Measurements from ENCODE around the gene FOCAD. TPM values are rescaled to one million over a fixed set of nuclear protein-coding genes. Genes with fewer than 3 reads are reported as not detected.
A peak's percentile ranks its signal among the peaks of the same experiment; 100 is the strongest.
"Not testable (repeated sequence)": the region's sequence is repeated elsewhere in the genome, so short reads cannot be mapped to it uniquely, and the experiment has no call there.

Gene FOCAD
- total RNA-seq, 2 experiments from 2014 or later = 37.3 to 42.8 TPM

DNA sequence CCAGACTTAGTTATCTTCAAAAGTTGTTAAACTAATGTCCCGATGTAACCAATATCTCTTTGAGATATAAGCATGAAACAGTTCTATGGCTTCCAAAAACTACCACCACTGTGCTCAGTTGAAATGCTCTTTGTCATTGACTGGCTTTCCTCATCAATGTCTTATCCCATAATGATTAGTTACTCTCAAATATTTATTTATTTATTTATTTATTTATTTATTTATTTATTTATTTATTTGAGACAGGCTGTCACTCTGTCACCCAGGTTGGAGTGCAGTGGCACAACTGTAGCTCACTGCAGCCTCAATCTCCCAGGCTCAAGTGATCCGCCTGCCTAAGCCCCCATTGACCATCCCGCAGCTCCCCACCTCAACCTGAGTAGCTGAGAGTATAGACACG is 33.7 kb upstream of the FOCAD start:
- Mint-ChIP-seq H3K27me3 (peaks cover 5% of the 10 kb centered on the region), H3K27ac (no peak overlapping the region), H3K4me3 (no peak overlapping the region), H3K4me1 (ENCODE audit: low read depth) (no peaks in the 10 kb centered on the region), H3K36me3 (ENCODE audit: low read depth) (no peaks in the 10 kb centered on the region), H3K9me3 (no peaks in the 10 kb centered on the region)
- DNase-seq (no peak), ATAC-seq (no peak)
- TF ChIP-seq CTCF (IDR thresholded peaks at IDR 0.05) = no peak
- intact Hi-C loops (cut with micrococcal nuclease) = no loop called here
- POLR2A ChIA-PET = no interaction called here
- CTCF ChIA-PET = interaction anchor here (1.3 kb wide), 1 partner anchor 10 kb away, joined by 3 read pairs; no protein-coding TSS in a partner anchor

DNA sequence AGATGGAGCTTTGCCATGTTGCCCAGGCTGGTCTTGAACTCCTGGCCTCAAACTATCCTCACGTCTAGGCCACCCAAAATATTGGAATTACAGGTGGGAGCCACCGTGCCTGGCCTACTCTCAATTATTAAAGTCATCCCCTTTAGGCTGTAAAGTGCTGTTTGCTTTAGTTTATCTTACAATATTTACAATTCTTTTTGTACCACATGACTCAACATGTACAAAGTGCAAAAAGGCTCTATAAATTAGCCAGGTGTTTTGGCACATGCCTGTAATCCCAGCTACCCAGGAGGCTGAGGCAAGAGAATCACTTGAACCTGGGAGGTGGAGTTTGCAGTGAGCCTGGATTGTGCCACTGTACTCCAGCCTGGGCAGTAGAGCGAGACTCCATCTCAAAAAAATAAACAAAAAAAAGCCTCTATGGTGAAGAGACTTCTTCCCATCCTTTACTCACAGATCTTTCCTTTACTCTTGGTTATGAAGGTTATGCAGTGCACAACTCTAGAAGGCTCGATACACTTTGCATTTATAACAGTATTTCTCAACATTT is 33.2 kb upstream of the FOCAD start:
- DNase-seq = no peak
- CTCF ChIA-PET = interaction anchor here (1.3 to 1.5 kb wide), 2 partner anchors 10 to 26 kb away, joined by 3 to 4 read pairs; no protein-coding TSS in a partner anchor
- H3K4me3 Mint-ChIP-seq = no peak overlapping the region
- no peaks in the 10 kb centered on the region for H3K36me3 Mint-ChIP-seq (ENCODE audit: low read depth)
- H3K4me1 Mint-ChIP-seq (ENCODE audit: low read depth) = no peaks in the 10 kb centered on the region
- H3K9me3 Mint-ChIP-seq = no peaks in the 10 kb centered on the region
- intact Hi-C loops (cut with micrococcal nuclease) = no loop called here
- H3K27ac Mint-ChIP-seq = no peak overlapping the region
- TF ChIP-seq CTCF (IDR thresholded peaks at IDR 0.05) = no peak
- POLR2A ChIA-PET = no interaction called here
- ATAC-seq = no peak
- peaks cover 5% of the 10 kb centered on the region for H3K27me3 Mint-ChIP-seq

- Mint-ChIP-seq H3K4me1 (ENCODE audit: low read depth) (no peaks in the 10 kb centered on the region), H3K4me3 (no peak overlapping the region), H3K27ac (no peak overlapping the region), H3K36me3 (ENCODE audit: low read depth) (no peaks in the 10 kb centered on the region), H3K27me3 (peaks cover 3% of the 10 kb centered on the region), H3K9me3 (no peaks in the 10 kb centered on the region)
- ChIA-PET CTCF (interaction anchor here (1.5 kb wide), 1 partner anchor 27 kb away, joined by 4 read pairs; no protein-coding TSS in a partner anchor), POLR2A (interaction anchor here (1.0 kb wide), 1 partner anchor 32 kb away, joined by 3 read pairs; the partner anchor contains the start of gene FOCAD)
- no peak for TF ChIP-seq CTCF (IDR thresholded peaks at IDR 0.05)
- DNase-seq (no peak), ATAC-seq (no peak)
- intact Hi-C loops (cut with micrococcal nuclease) = no loop called here
These were observed 32.1 kb upstream of the FOCAD start for GRCh38 chr9:20651939-20652338.

DNA sequence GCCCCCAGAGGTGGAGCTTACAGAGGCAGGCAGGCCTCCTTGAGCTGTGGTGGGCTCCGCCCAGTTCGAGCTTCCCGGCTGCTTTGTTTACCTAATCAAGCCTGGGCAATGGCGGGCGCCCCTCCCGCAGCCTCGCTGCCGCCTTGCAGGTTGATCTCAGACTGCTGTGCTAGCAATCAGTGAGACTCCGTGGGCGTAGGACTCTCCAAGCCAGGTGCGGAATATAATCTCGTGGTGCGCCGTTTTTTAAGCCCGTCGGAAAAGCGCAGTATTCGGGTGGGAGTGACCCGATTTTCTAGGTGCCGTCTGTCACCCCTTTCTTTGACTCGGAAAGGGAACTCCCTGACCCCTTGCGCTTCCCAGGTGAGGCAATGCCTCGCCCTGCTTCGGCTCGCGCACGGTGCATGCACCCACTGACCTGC is 25.8 kb upstream of the FOCAD start:
- POLR2A ChIA-PET = interaction anchor here (0.8 to 0.9 kb wide), 2 partner anchors 10 to 26 kb away, joined by 3 to 7 read pairs; partner anchors contain the start of gene FOCAD
- peak overlapping the region; percentile 78 for H3K27ac Mint-ChIP-seq
- H3K4me1 Mint-ChIP-seq (ENCODE audit: low read depth); intact Hi-C loops (cut with micrococcal nuclease); H3K9me3 Mint-ChIP-seq; ATAC-seq; H3K36me3 Mint-ChIP-seq (ENCODE audit: low read depth); H3K4me3 Mint-ChIP-seq; H3K27me3 Mint-ChIP-seq: not testable (repeated sequence)
- CTCF ChIA-PET = interaction anchor here (0.8 kb wide), 1 partner anchor 26 kb away, joined by 3 read pairs; the partner anchor contains the start of gene FOCAD
- peak; percentile 56 for DNase-seq

DNA sequence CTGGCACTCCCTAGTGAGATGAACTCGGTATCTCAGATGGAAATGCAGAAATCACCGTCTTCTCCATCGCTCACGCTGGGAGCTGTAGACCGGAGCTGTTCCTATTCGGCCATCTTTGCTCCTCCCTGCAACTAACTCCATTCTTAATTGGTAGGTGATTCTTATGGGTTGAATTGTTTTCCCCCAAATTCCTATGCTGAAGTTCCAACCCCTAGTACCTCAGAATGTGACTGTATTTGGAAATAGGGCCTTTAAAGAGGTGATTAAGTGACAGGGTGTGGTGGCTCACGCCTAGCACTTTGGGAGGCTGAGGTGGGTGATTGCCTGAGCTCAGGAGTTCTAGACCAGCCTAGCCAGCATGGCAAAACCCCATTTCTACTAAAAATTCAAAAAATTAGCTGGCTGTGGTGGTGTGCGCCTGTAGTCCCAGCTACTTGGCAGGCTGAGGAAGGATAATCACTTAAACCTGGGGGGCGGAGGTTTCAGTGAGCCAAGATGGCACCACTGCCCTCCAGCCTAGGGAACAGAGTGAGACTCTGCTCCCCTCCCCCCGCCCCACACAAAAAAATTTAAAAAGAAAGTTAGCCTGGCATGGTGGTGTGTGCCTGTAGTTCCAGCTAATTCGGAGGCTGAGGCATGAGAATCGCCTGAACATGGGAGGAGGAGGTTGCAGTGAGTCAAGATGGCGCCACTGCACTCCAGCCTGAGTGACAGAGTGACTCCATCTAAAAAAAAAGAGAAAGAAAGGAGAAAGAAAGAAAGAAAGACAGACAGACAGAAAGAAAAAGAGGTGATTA is 25.2 kb upstream of the FOCAD start:
- peak; percentile 53 for ATAC-seq
- intact Hi-C loops (cut with micrococcal nuclease) = no loop called here
- peak; percentile 8 for DNase-seq
- Mint-ChIP-seq H3K27me3 (peaks cover 2% of the 10 kb centered on the region), H3K4me3 (no peak overlapping the region), H3K9me3 (no peaks in the 10 kb centered on the region), H3K27ac (peak overlapping the region; percentile 78), H3K36me3 (ENCODE audit: low read depth) (no peaks in the 10 kb centered on the region), H3K4me1 (ENCODE audit: low read depth) (peaks cover 2% of the 10 kb centered on the region)
- ChIA-PET POLR2A (interaction anchor here (0.8 to 0.9 kb wide), 2 partner anchors 10 to 26 kb away, joined by 3 to 7 read pairs; partner anchors contain the start of gene FOCAD), CTCF (interaction anchor here (0.8 kb wide), 1 partner anchor 26 kb away, joined by 3 read pairs; the partner anchor contains the start of gene FOCAD)
- TF ChIP-seq CTCF (IDR thresholded peaks at IDR 0.05) = no peak
